ENCODE data around the gene TESK2. TPM values are rescaled to one million over a fixed set of nuclear protein-coding genes. Genes with fewer than 3 reads are reported as not detected.
"Not testable (repeated sequence)": the region's sequence is repeated elsewhere in the genome, so short reads cannot be mapped to it uniquely, and the experiment has no call there.

TESK2 gene
- total RNA-seq, 1 experiment from 2014 or later, result 1.4 TPM

DNA sequence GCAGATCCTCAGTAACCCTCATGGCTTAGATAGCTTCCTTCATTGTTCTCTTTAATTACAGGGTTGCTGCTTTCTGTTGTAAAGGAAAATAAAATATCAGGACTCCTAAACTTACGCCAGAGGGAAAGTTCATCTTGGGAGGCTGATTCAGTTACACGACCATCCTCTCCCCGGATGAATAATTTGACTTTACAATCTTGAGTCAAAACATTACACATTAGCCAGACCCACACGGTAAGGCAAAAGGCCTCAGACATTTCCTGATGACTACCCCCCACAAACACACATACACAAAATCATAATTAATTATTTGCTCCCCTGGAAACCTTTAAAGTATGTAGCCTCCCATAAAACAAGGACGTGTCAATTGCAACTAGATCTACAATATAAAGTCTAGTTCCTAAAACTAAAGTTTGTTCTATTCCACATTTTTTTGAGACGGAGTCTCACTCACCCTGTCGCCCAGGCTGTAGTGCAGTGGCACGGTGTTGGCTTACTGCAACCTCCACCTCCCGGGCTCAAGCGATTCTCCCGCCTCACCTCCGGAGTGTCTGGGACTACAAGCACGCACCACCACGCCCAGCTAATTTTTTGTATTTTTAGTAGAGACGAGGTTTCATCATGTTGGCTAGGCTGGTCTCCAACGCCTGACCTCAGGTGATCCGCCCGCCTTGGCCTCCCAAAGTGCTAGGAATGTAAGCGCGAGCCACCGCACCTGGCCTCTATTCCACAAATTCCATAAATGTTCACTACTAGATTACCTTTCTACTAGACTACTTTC is 31.6 kb upstream of the TESK2 start:
- Mint-ChIP-seq H3K4me1 (ENCODE audit: insufficient read depth, unreplicated experiment) (peaks cover 15% of the 10 kb centered on the region), H3K27ac (ENCODE audit: low read depth, unreplicated experiment) (peak overlapping the region; percentile 96), H3K4me3 (ENCODE audit: unreplicated experiment) (peak overlapping the region; percentile 92), H3K36me3 (ENCODE audit: insufficient read depth, unreplicated experiment) (peaks cover 30% of the 10 kb centered on the region), H3K9me3 (ENCODE audit: unreplicated experiment) (no peaks in the 10 kb centered on the region), H3K27me3 (ENCODE audit: insufficient read depth, unreplicated experiment) (no peaks in the 10 kb centered on the region)
- TF ChIP-seq, protein P1, sequence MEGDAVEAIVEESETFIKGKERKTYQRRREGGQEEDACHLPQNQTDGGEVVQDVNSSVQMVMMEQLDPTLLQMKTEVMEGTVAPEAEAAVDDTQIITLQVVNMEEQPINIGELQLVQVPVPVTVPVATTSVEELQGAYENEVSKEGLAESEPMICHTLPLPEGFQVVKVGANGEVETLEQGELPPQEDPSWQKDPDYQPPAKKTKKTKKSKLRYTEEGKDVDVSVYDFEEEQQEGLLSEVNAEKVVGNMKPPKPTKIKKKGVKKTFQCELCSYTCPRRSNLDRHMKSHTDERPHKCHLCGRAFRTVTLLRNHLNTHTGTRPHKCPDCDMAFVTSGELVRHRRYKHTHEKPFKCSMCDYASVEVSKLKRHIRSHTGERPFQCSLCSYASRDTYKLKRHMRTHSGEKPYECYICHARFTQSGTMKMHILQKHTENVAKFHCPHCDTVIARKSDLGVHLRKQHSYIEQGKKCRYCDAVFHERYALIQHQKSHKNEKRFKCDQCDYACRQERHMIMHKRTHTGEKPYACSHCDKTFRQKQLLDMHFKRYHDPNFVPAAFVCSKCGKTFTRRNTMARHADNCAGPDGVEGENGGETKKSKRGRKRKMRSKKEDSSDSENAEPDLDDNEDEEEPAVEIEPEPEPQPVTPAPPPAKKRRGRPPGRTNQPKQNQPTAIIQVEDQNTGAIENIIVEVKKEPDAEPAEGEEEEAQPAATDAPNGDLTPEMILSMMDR (IDR thresholded peaks at IDR 0.05; ENCODE audit: unreplicated experiment), result no peak
- BruUV-seq (replicated peaks), result TSS peak; percentile 98
- no peak for DNase-seq (ENCODE audit: unreplicated experiment)
- POLR2A ChIA-PET, result interaction anchor here (0.6 to 11.2 kb wide), 37 partner anchors 8 to 782 kb away, joined by 3 to 272 read pairs (median 5); partner anchors contain the start of genes AKR1A1, CCDC163, GPBP1L1 and MMACHC
- CTCF ChIA-PET, result interaction anchor here (0.8 to 9.0 kb wide), 2 partner anchors 10 to 47 kb away, joined by 3 to 71 read pairs; no protein-coding TSS in a partner anchor
- intact Hi-C loops (cut with micrococcal nuclease), result no loop called here

DNA sequence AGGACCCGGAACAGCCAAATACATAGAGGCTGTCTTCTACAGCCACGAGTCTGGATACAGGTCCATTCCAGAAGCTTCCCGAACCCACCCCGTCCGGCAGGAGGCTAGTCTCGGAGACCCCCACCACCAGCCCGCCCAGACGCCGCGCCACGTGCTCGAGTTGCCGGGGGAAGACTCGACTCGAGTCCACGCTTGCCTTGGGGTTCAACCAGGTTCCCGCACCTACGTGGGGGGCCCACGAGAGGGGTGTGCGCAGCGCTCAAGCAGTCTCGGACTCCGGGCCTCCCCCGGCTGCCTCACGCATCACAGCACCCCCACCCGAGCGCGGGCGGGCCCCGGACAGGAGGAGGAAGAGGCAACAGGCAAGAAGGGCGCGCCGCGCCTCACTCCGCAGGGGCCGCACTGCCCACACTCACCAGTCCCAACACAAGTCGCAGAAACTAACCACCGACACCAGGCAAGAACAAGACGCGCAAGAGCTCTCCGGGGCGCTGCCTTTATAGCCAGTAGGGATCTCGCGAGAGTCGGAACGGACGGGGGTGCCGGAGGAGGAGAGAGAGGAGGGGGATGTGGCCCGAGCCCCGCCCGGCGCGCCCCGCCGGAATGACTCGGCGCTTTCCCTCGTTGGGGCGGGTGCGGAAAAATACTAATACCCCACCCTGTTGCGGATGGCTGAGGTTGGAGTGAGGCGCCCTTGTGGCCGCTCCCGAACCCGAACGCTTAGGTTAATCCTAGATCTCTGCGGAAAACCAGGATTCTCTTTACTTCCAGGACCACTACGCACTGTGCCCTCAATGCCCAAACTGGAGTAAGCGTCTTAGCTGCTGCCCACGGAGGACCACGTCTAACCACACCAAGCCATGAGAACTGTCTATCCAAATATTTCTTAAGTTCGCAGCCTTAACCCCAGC is 30.7 kb upstream of the TESK2 start, which contains the start of gene PRDX1:
Gene PRDX1 (minus strand): TSS at position 472 of the 911 bp plus-strand sequence. CDS start 2,841 bp downstream, outside the sequence.
- TF ChIP-seq, protein P1 (IDR thresholded peaks at IDR 0.05; ENCODE audit: unreplicated experiment), result no peak
- DNase-seq (ENCODE audit: unreplicated experiment), result peak; percentile 96
- peak within 1 kb of the TSS; percentile 92 for H3K4me3 Mint-ChIP-seq (ENCODE audit: unreplicated experiment)
- H3K36me3 Mint-ChIP-seq (ENCODE audit: insufficient read depth, unreplicated experiment), result peaks cover 38% of the 10 kb centered on the region
- H3K27ac Mint-ChIP-seq (ENCODE audit: low read depth, unreplicated experiment), result peak within 1 kb of the TSS; percentile 96
- intact Hi-C loops (cut with micrococcal nuclease), result loop anchor here (1.0 kb wide), 1 partner anchor 29 kb away; the partner anchor contains the start of gene AKR1A1
- peaks cover 15% of the 10 kb centered on the region for H3K4me1 Mint-ChIP-seq (ENCODE audit: insufficient read depth, unreplicated experiment)
- no peaks in the 10 kb centered on the region for H3K27me3 Mint-ChIP-seq (ENCODE audit: insufficient read depth, unreplicated experiment)
- CTCF ChIA-PET, result interaction anchor here (0.7 to 9.0 kb wide), 3 partner anchors 45 to 61 kb away, joined by 4 to 71 read pairs (median 5); no protein-coding TSS in a partner anchor
- POLR2A ChIA-PET, result interaction anchor here (0.5 to 11.2 kb wide), 48 partner anchors 9 to 782 kb away, joined by 3 to 272 read pairs (median 4); partner anchors contain the start of genes AKR1A1, CCDC163, GPBP1L1 and HECTD3
- no peaks in the 10 kb centered on the region for H3K9me3 Mint-ChIP-seq (ENCODE audit: unreplicated experiment)
- BruUV-seq (replicated peaks), result TSS peak; percentile 72

DNA sequence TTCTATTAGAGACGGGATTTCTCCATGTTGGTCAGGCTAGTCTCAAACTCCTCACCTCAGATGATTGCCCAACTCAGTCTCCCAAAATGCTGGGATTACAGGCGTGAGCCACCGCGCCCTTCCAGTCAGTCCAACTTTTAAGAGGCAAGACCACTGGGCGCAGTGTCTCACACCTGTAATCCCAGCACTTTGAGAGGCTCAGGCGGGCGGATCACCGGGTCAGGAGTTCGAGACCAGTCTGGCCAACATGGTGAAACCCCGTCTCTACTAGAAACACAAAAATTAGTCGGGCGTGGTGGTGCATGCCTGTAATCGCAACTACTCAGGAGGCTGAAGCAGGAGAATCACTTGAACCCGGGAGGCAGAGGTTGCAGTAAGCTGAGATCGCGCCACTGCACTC is 28.8 kb upstream of the TESK2 start:
- H3K4me1 Mint-ChIP-seq (ENCODE audit: insufficient read depth, unreplicated experiment), result peaks cover 15% of the 10 kb centered on the region

DNA sequence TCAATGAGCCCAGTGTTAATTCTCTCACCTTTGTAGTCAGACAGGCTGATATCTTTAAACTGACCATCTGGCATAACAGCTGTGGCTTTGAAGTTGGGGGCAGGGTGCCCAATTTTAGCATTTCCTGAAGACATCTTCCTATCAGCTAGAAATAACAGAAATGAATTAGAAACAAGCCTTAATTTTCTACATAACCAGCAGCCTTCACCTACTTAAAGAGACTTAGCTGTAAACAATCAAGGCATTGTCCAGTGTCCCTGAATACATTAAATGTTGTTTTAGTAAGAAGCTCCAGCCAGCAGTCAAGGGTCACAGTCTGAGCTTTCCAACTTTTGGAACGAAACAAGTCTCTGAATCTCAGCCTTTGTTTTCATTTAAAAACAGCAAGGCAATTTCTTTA is 27.9 kb upstream of the TESK2 start:
- TF ChIP-seq, protein P1 (IDR thresholded peaks at IDR 0.05; ENCODE audit: unreplicated experiment), result no peak
- intact Hi-C loops (cut with micrococcal nuclease), result loop anchor here (10.0 kb wide), 1 partner anchor 166 kb away; the partner anchor contains the start of genes GPBP1L1 and TMEM69
- Mint-ChIP-seq H3K27ac (ENCODE audit: low read depth, unreplicated experiment) (peak overlapping the region; percentile 16), H3K4me1 (ENCODE audit: insufficient read depth, unreplicated experiment) (peaks cover 15% of the 10 kb centered on the region), H3K36me3 (ENCODE audit: insufficient read depth, unreplicated experiment) (peaks cover 65% of the 10 kb centered on the region), H3K27me3 (ENCODE audit: insufficient read depth, unreplicated experiment) (no peaks in the 10 kb centered on the region), H3K9me3 (ENCODE audit: unreplicated experiment) (no peaks in the 10 kb centered on the region), H3K4me3 (ENCODE audit: unreplicated experiment) (peak overlapping the region; percentile 92)
- ChIA-PET POLR2A (interaction anchor here (0.7 to 11.2 kb wide), 12 partner anchors 8 to 699 kb away, joined by 3 to 272 read pairs (median 4); partner anchors contain the start of genes AKR1A1, CCDC163, MMACHC and NASP), CTCF (interaction anchor here (9.0 kb wide), 1 partner anchor 51 kb away, joined by 71 read pairs; no protein-coding TSS in a partner anchor)
- TSS peak; percentile 2 for BruUV-seq (replicated peaks)
- no peak for DNase-seq (ENCODE audit: unreplicated experiment)

More for the DNA sequence above, 28.8 kb upstream of the TESK2 start:
- peaks cover 57% of the 10 kb centered on the region for H3K36me3 Mint-ChIP-seq (ENCODE audit: insufficient read depth, unreplicated experiment)
- peak; percentile 32 for DNase-seq (ENCODE audit: unreplicated experiment)
- ChIA-PET CTCF (interaction anchor here (0.9 to 9.0 kb wide), 2 partner anchors 50 to 162 kb away, joined by 3 to 71 read pairs; no protein-coding TSS in a partner anchor), POLR2A (interaction anchor here (0.7 to 11.2 kb wide), 9 partner anchors 9 to 171 kb away, joined by 3 to 272 read pairs (median 5); partner anchors contain the start of genes AKR1A1, CCDC163, MMACHC and NASP)
- not testable (repeated sequence) for BruUV-seq (replicated peaks); H3K27me3 Mint-ChIP-seq (ENCODE audit: insufficient read depth, unreplicated experiment); H3K9me3 Mint-ChIP-seq (ENCODE audit: unreplicated experiment)
- H3K27ac Mint-ChIP-seq (ENCODE audit: low read depth, unreplicated experiment), result peak overlapping the region; percentile 96
- H3K4me3 Mint-ChIP-seq (ENCODE audit: unreplicated experiment), result peak overlapping the region; percentile 92
- intact Hi-C loops (cut with micrococcal nuclease), result loop anchor here (10.0 kb wide), 1 partner anchor 165 kb away; the partner anchor contains the start of genes GPBP1L1 and TMEM69

DNA sequence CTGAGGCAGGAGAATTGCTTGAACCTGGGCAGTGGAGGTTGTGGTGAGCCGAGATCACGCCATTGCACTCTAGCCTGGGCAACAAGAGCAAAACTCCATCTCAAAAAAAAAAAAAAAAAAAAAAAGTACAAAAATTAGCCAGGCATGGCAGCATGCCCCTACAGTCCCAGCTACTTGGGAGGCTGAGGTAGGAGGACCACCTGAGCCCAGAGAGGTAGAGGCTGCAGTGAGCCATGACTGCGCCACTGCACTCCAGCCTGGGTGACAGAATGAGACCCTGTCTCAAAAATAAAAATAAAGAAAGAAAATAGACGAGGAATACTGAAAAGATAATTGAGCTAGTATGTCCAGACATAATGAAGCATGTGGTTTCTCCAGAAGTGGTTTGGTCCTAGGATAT is 27.4 kb upstream of the TESK2 start:
- H3K4me3 Mint-ChIP-seq (ENCODE audit: unreplicated experiment); H3K27ac Mint-ChIP-seq (ENCODE audit: low read depth, unreplicated experiment); DNase-seq (ENCODE audit: unreplicated experiment); BruUV-seq (replicated peaks); H3K9me3 Mint-ChIP-seq (ENCODE audit: unreplicated experiment); H3K27me3 Mint-ChIP-seq (ENCODE audit: insufficient read depth, unreplicated experiment): not testable (repeated sequence)
- ChIA-PET CTCF (interaction anchor here (0.9 to 9.0 kb wide), 2 partner anchors 17 to 51 kb away, joined by 4 to 71 read pairs; no protein-coding TSS in a partner anchor), POLR2A (interaction anchor here (0.7 to 11.2 kb wide), 11 partner anchors 8 to 170 kb away, joined by 3 to 272 read pairs (median 4); partner anchors contain the start of genes AKR1A1, CCDC163, MMACHC and NASP)
- Mint-ChIP-seq H3K4me1 (ENCODE audit: insufficient read depth, unreplicated experiment) (peaks cover 15% of the 10 kb centered on the region), H3K36me3 (ENCODE audit: insufficient read depth, unreplicated experiment) (peaks cover 68% of the 10 kb centered on the region)
- intact Hi-C loops (cut with micrococcal nuclease), result loop anchor here (10.0 kb wide), 1 partner anchor 166 kb away; the partner anchor contains the start of genes GPBP1L1 and TMEM69
